Nephron (organoid): ENCODE measurements around the gene PIKFYVE.

Experiments used
- H3K27ac Mint-ChIP-seq, 3 experiments: 2 replicates each; pipeline ENCODE4 v1.8.0; 2020; ENCODE audit warnings: mixed read lengths in 3 of 3, mild to moderate bottlenecking in 2 of 3, moderate library complexity in 1 of 3
- H3K27me3 Mint-ChIP-seq: 2 replicates; pipeline ENCODE4 v1.8.0; 2021; ENCODE audit warnings: low read depth, mild to moderate bottlenecking, moderate library complexity, mixed read lengths
- H3K36me3 Mint-ChIP-seq: 2 replicates; pipeline ENCODE4 v1.8.0; 2020; ENCODE audit warnings: low read depth, mixed read lengths
- H3K4me1 Mint-ChIP-seq: 2 replicates; pipeline ENCODE4 v1.8.0; 2020; ENCODE audit warnings: mixed read lengths
- H3K4me3 Mint-ChIP-seq, 3 experiments: 2 replicates each; pipeline ENCODE4 v1.8.0; 2020; ENCODE audit warnings: mild to moderate bottlenecking in 3 of 3, mixed read lengths in 3 of 3, moderate library complexity in 2 of 3
- H3K9me3 Mint-ChIP-seq: 2 replicates; pipeline ENCODE4 v1.8.0; 2020; ENCODE audit warnings: mixed read lengths
- CTCF ChIP-seq, 3 experiments: fragments of 200-600 bp; sonication (generic); IDR thresholded peaks; one replicate each; pipeline ENCODE4 v1.5.0; 2021; ENCODE audit warnings: antibody characterized with exemption in 3 of 3; ENCODE audit not compliant: unreplicated experiment in 3 of 3

The PIKFYVE gene

GRCh38 chr2:208294482-208295024 lies 28.5 kb downstream of the PIKFYVE start:
- H3K4me1 Mint-ChIP-seq: no peaks in the 10 kb centered on the region
- peaks cover 20% of the 10 kb centered on the region for H3K9me3 Mint-ChIP-seq
- H3K27me3 Mint-ChIP-seq: no peaks in the 10 kb centered on the region
- H3K36me3 Mint-ChIP-seq: peaks cover 76% of the 10 kb centered on the region
- no peak for TF ChIP-seq CTCF (IDR thresholded peaks at IDR 0.05; ENCODE audit: unreplicated experiment in 3 of 3)
- no peak overlapping the region for H3K27ac Mint-ChIP-seq
- H3K4me3 Mint-ChIP-seq: no peak overlapping the region

- Mint-ChIP-seq H3K27ac (no peak overlapping the region), H3K27me3 (no peaks in the 10 kb centered on the region), H3K9me3 (peaks cover 13% of the 10 kb centered on the region), H3K36me3 (peaks cover 75% of the 10 kb centered on the region), H3K4me3 (no peak overlapping the region), H3K4me1 (no peaks in the 10 kb centered on the region)
- TF ChIP-seq CTCF (IDR thresholded peaks at IDR 0.05; ENCODE audit: unreplicated experiment in 3 of 3): no peak
Measured at GRCh38 chr2:208295834-208296233, 29.8 kb downstream of the PIKFYVE start.

- Mint-ChIP-seq H3K4me3 (no peak overlapping the region), H3K27ac (no peak overlapping the region)
- no peak for TF ChIP-seq CTCF (IDR thresholded peaks at IDR 0.05; ENCODE audit: unreplicated experiment in 3 of 3)
Measured at GRCh38 chr2:208296610-208297009, 30.6 kb downstream of the PIKFYVE start.

GRCh38 chr2:208297961-208298360 lies 31.9 kb downstream of the PIKFYVE start:
- Mint-ChIP-seq H3K9me3 (peaks cover 1% of the 10 kb centered on the region), H3K4me3 (no peak overlapping the region), H3K27ac (no peak overlapping the region), H3K27me3 (no peaks in the 10 kb centered on the region), H3K4me1 (no peaks in the 10 kb centered on the region), H3K36me3 (peaks cover 61% of the 10 kb centered on the region)
- TF ChIP-seq CTCF (IDR thresholded peaks at IDR 0.05; ENCODE audit: unreplicated experiment in 3 of 3): no peak

More at GRCh38 chr2:208296610-208297009, 30.6 kb downstream of the PIKFYVE start:
- Mint-ChIP-seq H3K36me3 (peaks cover 68% of the 10 kb centered on the region), H3K9me3 (peaks cover 10% of the 10 kb centered on the region), H3K4me1 (no peaks in the 10 kb centered on the region), H3K27me3 (no peaks in the 10 kb centered on the region)

GRCh38 chr2:208300847-208301618 lies 35.0 kb downstream of the PIKFYVE start:
- Mint-ChIP-seq H3K4me1 (no peaks in the 10 kb centered on the region), H3K27me3 (no peaks in the 10 kb centered on the region), H3K4me3 (no peak overlapping the region), H3K9me3 (no peaks in the 10 kb centered on the region), H3K36me3 (peaks cover 57% of the 10 kb centered on the region), H3K27ac (no peak overlapping the region)
- TF ChIP-seq CTCF (IDR thresholded peaks at IDR 0.05; ENCODE audit: unreplicated experiment in 3 of 3): no peak

GRCh38 chr2:208304157-208304556 lies 38.1 kb downstream of the PIKFYVE start:
- Mint-ChIP-seq H3K4me3 (no peak overlapping the region), H3K9me3 (no peaks in the 10 kb centered on the region), H3K36me3 (peaks cover 62% of the 10 kb centered on the region), H3K27me3 (no peaks in the 10 kb centered on the region), H3K4me1 (no peaks in the 10 kb centered on the region), H3K27ac (no peak overlapping the region)
- no peak for TF ChIP-seq CTCF (IDR thresholded peaks at IDR 0.05; ENCODE audit: unreplicated experiment in 3 of 3)
